HG03095 (cell line): Measurements from ENCODE around the gene ADCY9.
"Not testable (repeated sequence)": the region's sequence is repeated elsewhere in the genome, so short reads cannot be mapped to it uniquely, and the experiment has no call there.

Experiments used
- ATAC-seq: cut with Tn5 transposase; IDR thresholded peaks from one replicate; pipeline ENCODE4 v1.9.1; 2021; ENCODE audit warnings: moderate library complexity; ENCODE audit not compliant: unreplicated experiment

The ADCY9 gene

GRCh38 chr16:4094127-4094773, 22.0 kb downstream of the ADCY9 start:
- ATAC-seq = no peak

GRCh38 chr16:4093495-4094126, 22.6 kb downstream of the ADCY9 start:
- ATAC-seq = no peak

GRCh38 chr16:4092547-4093265, 23.5 kb downstream of the ADCY9 start:
- ATAC-seq = no peak

- ATAC-seq = no peak
Observed at GRCh38 chr16:4091240-4092012, 24.8 kb downstream of the ADCY9 start.

- no peak for ATAC-seq
Observed at GRCh38 chr16:4090351-4090851, 25.8 kb downstream of the ADCY9 start.

- no peak for ATAC-seq
Observed at GRCh38 chr16:4089811-4090301, 26.4 kb downstream of the ADCY9 start.

GRCh38 chr16:4089251-4089810, 26.9 kb downstream of the ADCY9 start:
- no peak for ATAC-seq

GRCh38 chr16:4087990-4088577, 28.2 kb downstream of the ADCY9 start:
- no peak for ATAC-seq

- no peak for ATAC-seq
Observed at GRCh38 chr16:4087099-4087885, 28.9 kb downstream of the ADCY9 start.

- no peak for ATAC-seq
Observed at GRCh38 chr16:4086153-4086552, 30.1 kb downstream of the ADCY9 start.

GRCh38 chr16:4085405-4085970, 30.8 kb downstream of the ADCY9 start:
- no peak for ATAC-seq

- ATAC-seq = no peak
Observed at GRCh38 chr16:4083347-4083870, 32.8 kb downstream of the ADCY9 start.

GRCh38 chr16:4082474-4083044, 33.7 kb downstream of the ADCY9 start:
- ATAC-seq = no peak

- no peak for ATAC-seq
Observed at GRCh38 chr16:4081521-4082021, 34.7 kb downstream of the ADCY9 start.

GRCh38 chr16:4081047-4081446, 35.2 kb downstream of the ADCY9 start:
- ATAC-seq = no peak

GRCh38 chr16:4077174-4077649, 39.0 kb downstream of the ADCY9 start:
- ATAC-seq = no peak

- ATAC-seq = no peak
Observed at GRCh38 chr16:4075534-4075933, 40.7 kb downstream of the ADCY9 start.

GRCh38 chr16:4073150-4073549, 43.1 kb downstream of the ADCY9 start:
- ATAC-seq = not testable (repeated sequence)
